Ovary (tissue), 3 donors: ENCODE results near the gene RNF208.

Experiments used
- EP300 ChIP-seq: sonication (generic); formaldehyde crosslinking; IDR thresholded peaks from one replicate; pipeline ENCODE4 v1.6.1; 2017; ENCODE audit warnings: antibody characterized with exemption
- POLR2A ChIP-seq: fragments of 450-650 bp; IDR thresholded peaks from one replicate; pipeline ENCODE4 v1.6.1; 2017; ENCODE audit warnings: antibody characterized with exemption, mild to moderate bottlenecking, moderate library complexity
- TF ChIP-seq, protein P1 (sequence below), 3 donors: fragments of 450-650 bp in 2 of 3; fragments of 200-600 bp in 1 of 3; IDR thresholded peaks; one replicate each; pipeline versions ENCODE4 v1.5.1 to v1.8.0; 2016 to 2022; ENCODE audit warnings: antibody characterized with exemption in 3 of 3, mild to moderate bottlenecking in 1 of 3
- donor health status: DM: no; HTN: no; CAD: no.

GRCh38 chr9:137262909-137263285 is 40.9 kb upstream of the RNF208 start:
- TF ChIP-seq POLR2A (no peak), EP300 (no peak)
- TF ChIP-seq, protein P1, sequence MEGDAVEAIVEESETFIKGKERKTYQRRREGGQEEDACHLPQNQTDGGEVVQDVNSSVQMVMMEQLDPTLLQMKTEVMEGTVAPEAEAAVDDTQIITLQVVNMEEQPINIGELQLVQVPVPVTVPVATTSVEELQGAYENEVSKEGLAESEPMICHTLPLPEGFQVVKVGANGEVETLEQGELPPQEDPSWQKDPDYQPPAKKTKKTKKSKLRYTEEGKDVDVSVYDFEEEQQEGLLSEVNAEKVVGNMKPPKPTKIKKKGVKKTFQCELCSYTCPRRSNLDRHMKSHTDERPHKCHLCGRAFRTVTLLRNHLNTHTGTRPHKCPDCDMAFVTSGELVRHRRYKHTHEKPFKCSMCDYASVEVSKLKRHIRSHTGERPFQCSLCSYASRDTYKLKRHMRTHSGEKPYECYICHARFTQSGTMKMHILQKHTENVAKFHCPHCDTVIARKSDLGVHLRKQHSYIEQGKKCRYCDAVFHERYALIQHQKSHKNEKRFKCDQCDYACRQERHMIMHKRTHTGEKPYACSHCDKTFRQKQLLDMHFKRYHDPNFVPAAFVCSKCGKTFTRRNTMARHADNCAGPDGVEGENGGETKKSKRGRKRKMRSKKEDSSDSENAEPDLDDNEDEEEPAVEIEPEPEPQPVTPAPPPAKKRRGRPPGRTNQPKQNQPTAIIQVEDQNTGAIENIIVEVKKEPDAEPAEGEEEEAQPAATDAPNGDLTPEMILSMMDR (IDR thresholded peaks at IDR 0.05), result no peak
